GM19468 (cell line): ENCODE data around the gene SUPV3L1.

Experiments
- ATAC-seq: cut with Tn5 transposase; IDR thresholded peaks from one replicate; pipeline ENCODE4 v1.9.1; 2021; ENCODE audit warnings: mild to moderate bottlenecking, moderate library complexity, moderate number of reproducible peaks; ENCODE audit not compliant: unreplicated experiment; ENCODE audit errors: extremely low read depth

The SUPV3L1 gene

GRCh38 chr10:69186524-69186923 lies 6.5 kb downstream of the SUPV3L1 start:
- no peak for ATAC-seq

- ATAC-seq = no peak
These were observed 21.0 kb downstream of the SUPV3L1 start for GRCh38 chr10:69201045-69201444.

- no peak for ATAC-seq
These were observed 22.3 kb downstream of the SUPV3L1 start for GRCh38 chr10:69202332-69202731.

- ATAC-seq = no peak
These were observed 28.7 kb downstream of the SUPV3L1 start for GRCh38 chr10:69208761-69209160.

- no peak for ATAC-seq
These were observed 29.9 kb downstream of the SUPV3L1 start for GRCh38 chr10:69209787-69210484.

GRCh38 chr10:69211104-69211503 lies 31.1 kb downstream of the SUPV3L1 start:
- ATAC-seq = no peak

- no peak for ATAC-seq
These were observed 31.5 kb downstream of the SUPV3L1 start for GRCh38 chr10:69211524-69211923.

GRCh38 chr10:69213591-69214311 lies 33.7 kb downstream of the SUPV3L1 start:
- no peak for ATAC-seq

- no peak for ATAC-seq
These were observed 34.7 kb downstream of the SUPV3L1 start for GRCh38 chr10:69214666-69215131.

- ATAC-seq = no peak
These were observed 35.6 kb downstream of the SUPV3L1 start for GRCh38 chr10:69215405-69216171.

- ATAC-seq = no peak
These were observed 36.6 kb downstream of the SUPV3L1 start for GRCh38 chr10:69216577-69217118.

GRCh38 chr10:69217119-69217754 lies 37.2 kb downstream of the SUPV3L1 start:
- ATAC-seq = no peak

- ATAC-seq = no peak
These were observed 38.8 kb downstream of the SUPV3L1 start for GRCh38 chr10:69218831-69219230.

GRCh38 chr10:69220041-69220451 lies 40.0 kb downstream of the SUPV3L1 start, which contains the start of gene HKDC1:
Gene HKDC1, plus strand, starts transcription at chr10:69220332. Its CDS starts 104 bp downstream, at chr10:69220436.
- ATAC-seq = no peak

GRCh38 chr10:69220507-69220906 lies 40.5 kb downstream of the SUPV3L1 start:
- ATAC-seq = no peak

GRCh38 chr10:69222157-69223027 lies 42.4 kb downstream of the SUPV3L1 start:
- peak; percentile 82 for ATAC-seq

- no peak for ATAC-seq
These were observed 43.0 kb downstream of the SUPV3L1 start for GRCh38 chr10:69223028-69223342.

GRCh38 chr10:69224862-69225657 lies 45.0 kb downstream of the SUPV3L1 start:
- ATAC-seq = no peak
